K562 (cell line): ENCODE results near the gene SLC44A5. TPM values are rescaled to one million over a fixed set of nuclear protein-coding genes. Genes with fewer than 3 reads are reported as not detected.

ENCODE experiments used
- ATAC-seq: fragments of 200-7000 bp; cut with Tn5 transposase; 3 replicates; pipeline ENCODE4 v1.9.1; 2020; ENCODE audit warnings: moderate library complexity
- BruUV-seq: library from RNA; stranded (reverse); fragments of 400-500 nt; replicated peaks from 2 replicates; lab custom pipeline; 2021; lab: Mats Ljungman, UMichigan
- CTCF ChIA-PET: fragments of 300-600 bp; formaldehyde crosslinking; extraction: SDS; loops from one replicate; lab custom pipeline; 2021; ENCODE audit warnings: low intra/inter-chr PET ratio; lab: Yijun Ruan, JAX
- POLR2A ChIA-PET: fragments of 300-600, 350-650 bp; sonication (Branson Sonifier 250); formaldehyde crosslinking; extraction: SDS; loops from one replicate; lab custom pipeline; 2021; ENCODE audit warnings: antibody characterized with exemption, inconsistent platforms; lab: Yijun Ruan, JAX
- DNase-seq, 4 experiments: peaks; one replicate each; pipeline versions ENCODE4 v3.0.0 to v3.0.0-alpha.2; 2011 to 2018; ENCODE audit warnings: low spot score in 3 of 4, mixed read lengths in 3 of 4; ENCODE audit errors: extremely low read depth in 1 of 4
- FAIRE-seq: peaks from 2 replicates; lab custom pipeline; 2011; peaks lifted over from hg19 to GRCh38; lab: Jason Lieb, UNC
- H2AFZ ChIP-seq: 2 replicates; pipeline ENCODE4 v1.6.0; 2011; ENCODE audit warnings: low read depth, low read length, control low read depth, inconsistent platforms
- H3K27ac ChIP-seq: fragments of 200-600 bp; 3 replicates; pipeline ENCODE4 v1.8.0; 2011; ENCODE audit warnings: low read depth, mild to moderate bottlenecking, control low read depth, inconsistent platforms, low read length, moderate library complexity, mixed read lengths; ENCODE audit errors: extremely low read depth
- H3K27me3 ChIP-seq, 2 experiments: fragments of 300-600 bp in 1 of 2; 2 replicates in 1 of 2; 3 replicates in 1 of 2; pipeline versions ENCODE4 v1.6.0 to v1.8.0; 2011; ENCODE audit warnings: inconsistent platforms in 2 of 2, low read length in 2 of 2, mild to moderate bottlenecking in 1 of 2, mixed read lengths in 1 of 2, moderate library complexity in 1 of 2; ENCODE audit not compliant: control insufficient read depth in 2 of 2, insufficient read depth in 2 of 2
- H3K36me3 ChIP-seq: fragments of 300-600 bp; 3 replicates; pipeline ENCODE4 v1.8.0; 2011; ENCODE audit warnings: mild to moderate bottlenecking, low read length, inconsistent platforms; ENCODE audit not compliant: control insufficient read depth, insufficient read depth
- H3K4me1 ChIP-seq, 2 experiments: fragments of 200-600 bp in 1 of 2; replicated peaks in 1 of 2; 2 replicates in 1 of 2; 3 replicates in 1 of 2; pipeline versions ENCODE4 v1.5.1 to v1.8.0; 2011; ENCODE audit warnings: inconsistent platforms in 2 of 2, low read length in 2 of 2, mild to moderate bottlenecking in 1 of 2, mixed read lengths in 1 of 2, moderate library complexity in 1 of 2; ENCODE audit not compliant: control insufficient read depth in 2 of 2, insufficient read depth in 2 of 2
- H3K4me2 ChIP-seq: 2 replicates; pipeline ENCODE4 v1.6.1; 2011; ENCODE audit warnings: low read length, control low read depth, inconsistent platforms, mixed read lengths; ENCODE audit not compliant: insufficient read depth
- H3K4me3 ChIP-seq: fragments of 200-600 bp; sonication (generic), shearing (Covaris generic); 2 replicates; pipeline ENCODE4 v1.5.1; 2016; ENCODE audit warnings: control low read depth, inconsistent platforms
- H3K79me2 ChIP-seq: fragments of 200-600 bp; 3 replicates; pipeline ENCODE4 v1.8.0; 2011; ENCODE audit warnings: low read length, inconsistent platforms; ENCODE audit not compliant: control insufficient read depth, insufficient read depth
- H3K9ac ChIP-seq, 2 experiments: 2 replicates each; pipeline versions ENCODE4 v1.6.0 to v1.6.1; 2011; ENCODE audit warnings: low read depth in 2 of 2, low read length in 2 of 2, control low read depth in 1 of 2, inconsistent platforms in 1 of 2, mild to moderate bottlenecking in 1 of 2, mixed read lengths in 1 of 2; ENCODE audit not compliant: insufficient read depth in 1 of 2
- H3K9me1 ChIP-seq: one replicate; pipeline ENCODE4 v1.6.0; 2011; ENCODE audit warnings: inconsistent platforms, mild to moderate bottlenecking, low read length, moderate library complexity; ENCODE audit not compliant: control insufficient read depth, insufficient read depth
- H3K9me3 ChIP-seq: replicated peaks from 2 replicates; pipeline ENCODE4 v1.5.1; 2011; ENCODE audit warnings: low read depth, low read length, inconsistent platforms; ENCODE audit not compliant: control insufficient read depth, insufficient read depth
- H4K20me1 ChIP-seq: replicated peaks from 2 replicates; pipeline ENCODE4 v1.6.1; 2011; ENCODE audit warnings: low read length, inconsistent platforms, mixed read lengths; ENCODE audit not compliant: control insufficient read depth, insufficient read depth
- LARP7 ChIP-seq: fragments of 450-650 bp; IDR thresholded peaks from 2 replicates; pipeline ENCODE4 v1.6.1; 2016
- MGA ChIP-seq: fragments of 450-650 bp; IDR thresholded peaks from 2 replicates; pipeline ENCODE4 v1.6.1; 2016; ENCODE audit warnings: mild to moderate bottlenecking, moderate library complexity
- MYBL2 ChIP-seq, 2 experiments: fragments of 450-650 bp in 1 of 2; sonication (generic) in 1 of 2; formaldehyde crosslinking in 1 of 2; IDR thresholded peaks; 2 replicates each; pipeline versions ENCODE4 v1.6.1 to v1.8.1; 2017 to 2022; ENCODE audit warnings: borderline replicate concordance in 1 of 2, inconsistent platforms in 1 of 2, low read depth in 1 of 2, mild to moderate bottlenecking in 1 of 2, missing genetic modification reagents in 1 of 2, moderate library complexity in 1 of 2
- TSHZ1 ChIP-seq: fragments of 250-450 bp; sonication (Bioruptor Pico); IDR thresholded peaks from 2 replicates; pipeline ENCODE4 v1.4.0; 2020; ENCODE audit warnings: mild to moderate bottlenecking, moderate library complexity
- ZEB2 ChIP-seq: fragments of 450-650 bp; IDR thresholded peaks from 2 replicates; pipeline ENCODE4 v1.6.1; 2016
- ZNF277 ChIP-seq: fragments of 250-450 bp; sonication (Bioruptor Pico); IDR thresholded peaks from 2 replicates; pipeline ENCODE4 v1.8.0; 2022; ENCODE audit warnings: inconsistent platforms, mild to moderate bottlenecking, moderate library complexity, borderline replicate concordance
- in situ Hi-C: fragments of 300-500 bp; cut with MboI; formaldehyde crosslinking; loops from 4 replicates; pipeline ENCODE4 v1.15.0; 2018; ENCODE audit warnings: inconsistent platforms, mixed read lengths
- intact Hi-C: fragments of 100-400 bp; cut with micrococcal nuclease; formaldehyde crosslinking; loops from 2 replicates; pipeline ENCODE4 v1.14.2; 2022
- polyA plus RNA-seq, 8 experiments: library from polyadenylated mRNA; depleted of rRNA in 4 of 8; stranded (reverse) in 5 of 8; unstranded in 3 of 8; fragments of >200 nt; fragmentation: Nextera tagmentation in 2 of 8; fragmentation: Illumina TruSeq in 1 of 8; extraction: Ambion mirVana in 2 of 8; extraction: Trizol in 1 of 8; gene quantifications; 2 replicates each; pipeline versions ENCODE4 v1.2.1 to v1.2.3, GENCODE V29; 2011 to 2014; ENCODE audit warnings: inconsistent platforms in 1 of 8, missing spikeins in 1 of 8
- total RNA-seq, 7 experiments: library from RNA; depleted of rRNA in 6 of 7; stranded (reverse); fragments of >200 nt in 6 of 7; fragmentation: Illumina TruSeq in 2 of 7; extraction: Trizol in 2 of 7; gene quantifications; 2 replicates each; pipeline versions ENCODE4 v1.2.1 to v1.2.3, GENCODE V29; 2011 to 2021; ENCODE audit warnings: low replicate concordance in 1 of 7

SLC44A5 gene
- total and polyA plus RNA-seq, 9 of the 15 experiments (the other 6 are each of a cell fraction or from before 2014, with no cell fraction given) = 1.2 to 10.1 (median 3.2) TPM

- CTCF ChIA-PET = no interaction called here
- Histone ChIP-seq H3K36me3 (no peaks in the 10 kb centered on the region), H3K4me1 (no peaks in the 10 kb centered on the region; a peak in 1 of 5 replicates), H4K20me1 (no peaks in the 10 kb centered on the region), H3K79me2 (no peaks in the 10 kb centered on the region), H3K27me3 (no peaks in the 10 kb centered on the region), H3K9me1 (no peaks in the 10 kb centered on the region), H2AFZ (no peak overlapping the region), H3K9ac (no peak overlapping the region), H3K4me2 (no peak overlapping the region), H3K9me3 (no peaks in the 10 kb centered on the region), H3K27ac (no peak overlapping the region), H3K4me3 (no peak overlapping the region)
- POLR2A ChIA-PET = interaction anchor here (2.5 kb wide), 1 partner anchor 8 kb away, joined by 7 read pairs; no protein-coding TSS in a partner anchor
- no TSS peak for BruUV-seq
- DNase-seq (no peak), FAIRE-seq (no peak), ATAC-seq (no peak)
- intact Hi-C loops (no loop called here), in situ Hi-C loops (no loop called here)
- TF ChIP-seq MYBL2 (IDR thresholded peaks at IDR 0.05; ENCODE audit: low read depth) (no peak), MYBL2 (CRISPR knock-in tag; IDR thresholded peaks at IDR 0.05; ENCODE audit: borderline replicate concordance) (no peak), ZNF277 (CRISPR knock-in tag) (no peak), MGA (no peak), LARP7 (no peak), ZEB2 (no peak), TSHZ1 (no peak)
Observed at GRCh38 chr1:75430526-75430925, 180.4 kb downstream of the SLC44A5 start.
